Activated CD8-positive, alpha-beta T cell treated with anti-CD3 and anti-CD28 coated beads for 36 hours (primary cell): ENCODE results near the gene LIN37. TPM values are rescaled to one million over a fixed set of nuclear protein-coding genes. Genes with fewer than 3 reads are reported as not detected.

ENCODE experiments used
- ATAC-seq: fragments of 200-7000 bp; cut with Tn5 transposase; one replicate; pipeline ENCODE4 v1.10.0; 2021; ENCODE audit warnings: mild to moderate bottlenecking, moderate library complexity
- CTCF ChIA-PET: fragments of 350-600 bp; sonication (Branson Sonifier 250); formaldehyde crosslinking; loops from one replicate; lab custom pipeline; 2021; ENCODE audit warnings: antibody characterized with exemption; lab: Charles Lee
- POLR2A ChIA-PET: fragments of 350-600 bp; sonication (Branson Sonifier 250); formaldehyde crosslinking; loops from one replicate; lab custom pipeline; 2021; ENCODE audit warnings: antibody characterized with exemption; lab: Charles Lee
- DNase-seq: peaks from one replicate; pipeline ENCODE4 v3.0.0-alpha.2; 2020
- H3K27ac Mint-ChIP-seq: one replicate; pipeline ENCODE4 v1.8.0; 2021; ENCODE audit warnings: mild to moderate bottlenecking, mixed read lengths
- H3K27me3 Mint-ChIP-seq: one replicate; pipeline ENCODE4 v1.8.0; 2021; ENCODE audit warnings: mixed read lengths
- H3K36me3 Mint-ChIP-seq: one replicate; pipeline ENCODE4 v1.8.0; 2021; ENCODE audit warnings: low read depth, mixed read lengths
- H3K4me1 Mint-ChIP-seq: one replicate; pipeline ENCODE4 v1.8.0; 2021; ENCODE audit warnings: low read depth, mixed read lengths
- H3K4me3 Mint-ChIP-seq: one replicate; pipeline ENCODE4 v1.8.0; 2021; ENCODE audit warnings: mild to moderate bottlenecking, moderate library complexity, mixed read lengths
- H3K9me3 Mint-ChIP-seq: one replicate; pipeline ENCODE4 v1.8.0; 2021; ENCODE audit warnings: mixed read lengths
- intact Hi-C: fragments of 100-400 bp; cut with micrococcal nuclease; formaldehyde crosslinking; loops from one replicate; pipeline ENCODE4 v1.10.0; 2022
- total RNA-seq, 2 experiments: library from RNA; stranded (reverse); gene quantifications; one replicate each; pipeline ENCODE4 v1.2.3, GENCODE V29; 2021
- TF ChIP-seq, protein P1 (sequence below): fragments of 200-600 bp; IDR thresholded peaks from one replicate; pipeline ENCODE4 v1.8.0; 2022; ENCODE audit warnings: antibody characterized with exemption, mild to moderate bottlenecking

LIN37 gene
- total RNA-seq, 2 experiments from 2014 or later: 4.5 to 7.8 TPM

DNA sequence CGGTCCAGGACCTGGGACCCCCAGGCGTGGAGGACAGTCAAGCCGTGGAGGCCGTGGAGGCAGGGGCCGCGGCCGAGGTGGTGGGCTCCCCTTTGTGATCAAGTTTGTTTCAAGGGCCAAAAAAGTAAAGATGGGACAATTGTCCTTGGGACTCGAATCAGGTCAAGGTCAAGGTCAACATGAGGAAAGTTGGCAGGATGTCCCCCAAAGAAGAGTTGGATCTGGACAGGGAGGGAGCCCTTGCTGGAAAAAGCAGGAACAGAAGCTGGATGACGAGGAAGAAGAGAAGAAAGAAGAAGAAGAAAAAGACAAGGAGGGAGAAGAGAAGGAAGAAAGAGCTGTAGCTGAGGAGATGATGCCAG lies 28.2 kb upstream of the LIN37 start:
- Mint-ChIP-seq H3K4me3 (peak overlapping the region; percentile 94), H3K36me3 (peaks cover 82% of the 10 kb centered on the region), H3K27me3 (no peaks in the 10 kb centered on the region), H3K4me1 (peaks cover 29% of the 10 kb centered on the region), H3K9me3 (no peaks in the 10 kb centered on the region), H3K27ac (peak overlapping the region; percentile 80)
- TF ChIP-seq, protein P1, sequence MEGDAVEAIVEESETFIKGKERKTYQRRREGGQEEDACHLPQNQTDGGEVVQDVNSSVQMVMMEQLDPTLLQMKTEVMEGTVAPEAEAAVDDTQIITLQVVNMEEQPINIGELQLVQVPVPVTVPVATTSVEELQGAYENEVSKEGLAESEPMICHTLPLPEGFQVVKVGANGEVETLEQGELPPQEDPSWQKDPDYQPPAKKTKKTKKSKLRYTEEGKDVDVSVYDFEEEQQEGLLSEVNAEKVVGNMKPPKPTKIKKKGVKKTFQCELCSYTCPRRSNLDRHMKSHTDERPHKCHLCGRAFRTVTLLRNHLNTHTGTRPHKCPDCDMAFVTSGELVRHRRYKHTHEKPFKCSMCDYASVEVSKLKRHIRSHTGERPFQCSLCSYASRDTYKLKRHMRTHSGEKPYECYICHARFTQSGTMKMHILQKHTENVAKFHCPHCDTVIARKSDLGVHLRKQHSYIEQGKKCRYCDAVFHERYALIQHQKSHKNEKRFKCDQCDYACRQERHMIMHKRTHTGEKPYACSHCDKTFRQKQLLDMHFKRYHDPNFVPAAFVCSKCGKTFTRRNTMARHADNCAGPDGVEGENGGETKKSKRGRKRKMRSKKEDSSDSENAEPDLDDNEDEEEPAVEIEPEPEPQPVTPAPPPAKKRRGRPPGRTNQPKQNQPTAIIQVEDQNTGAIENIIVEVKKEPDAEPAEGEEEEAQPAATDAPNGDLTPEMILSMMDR: no peak
- DNase-seq (no peak), ATAC-seq (no peak)
- ChIA-PET CTCF (interaction anchor here (0.6 kb wide), 1 partner anchor 20 kb away, joined by 3 read pairs; no protein-coding TSS in a partner anchor), POLR2A (interaction anchor here (1.2 to 9.5 kb wide), 6 partner anchors 9 to 22 kb away, joined by 3 to 105 read pairs (median 33); partner anchors contain the start of gene IGFLR1)
- intact Hi-C loops: no loop called here

DNA sequence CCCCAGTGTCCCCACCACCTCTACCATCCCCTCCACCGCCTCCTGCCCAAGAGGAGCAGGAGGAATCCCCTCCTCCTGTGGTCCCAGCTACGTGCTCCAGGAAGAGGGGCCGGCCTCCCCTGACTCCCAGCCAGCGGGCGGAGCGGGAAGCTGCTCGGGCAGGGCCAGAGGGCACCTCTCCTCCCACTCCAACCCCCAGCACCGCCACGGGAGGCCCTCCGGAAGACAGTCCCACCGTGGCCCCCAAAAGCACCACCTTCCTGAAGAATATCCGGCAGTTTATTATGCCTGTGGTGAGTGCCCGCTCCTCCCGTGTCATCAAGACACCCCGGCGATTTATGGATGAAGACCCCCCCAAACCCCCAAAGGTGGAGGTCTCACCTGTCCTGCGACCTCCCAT lies 27.7 kb upstream of the LIN37 start:
- CTCF ChIA-PET: interaction anchor here (1.6 kb wide), 1 partner anchor 26 kb away, joined by 6 read pairs; no protein-coding TSS in a partner anchor
- POLR2A ChIA-PET: interaction anchor here (1.0 to 9.5 kb wide), 8 partner anchors 8 to 57 kb away, joined by 3 to 105 read pairs (median 8); partner anchors contain the start of genes IGFLR1, PSENEN and U2AF1L4
- DNase-seq: peak; percentile 26
- ATAC-seq: no peak
- Mint-ChIP-seq H3K27ac (no peak overlapping the region), H3K27me3 (no peaks in the 10 kb centered on the region), H3K36me3 (peaks cover 82% of the 10 kb centered on the region), H3K9me3 (no peaks in the 10 kb centered on the region), H3K4me3 (peak overlapping the region; percentile 2), H3K4me1 (peaks cover 29% of the 10 kb centered on the region)
- TF ChIP-seq, protein P1: no peak
- intact Hi-C loops: no loop called here

DNA sequence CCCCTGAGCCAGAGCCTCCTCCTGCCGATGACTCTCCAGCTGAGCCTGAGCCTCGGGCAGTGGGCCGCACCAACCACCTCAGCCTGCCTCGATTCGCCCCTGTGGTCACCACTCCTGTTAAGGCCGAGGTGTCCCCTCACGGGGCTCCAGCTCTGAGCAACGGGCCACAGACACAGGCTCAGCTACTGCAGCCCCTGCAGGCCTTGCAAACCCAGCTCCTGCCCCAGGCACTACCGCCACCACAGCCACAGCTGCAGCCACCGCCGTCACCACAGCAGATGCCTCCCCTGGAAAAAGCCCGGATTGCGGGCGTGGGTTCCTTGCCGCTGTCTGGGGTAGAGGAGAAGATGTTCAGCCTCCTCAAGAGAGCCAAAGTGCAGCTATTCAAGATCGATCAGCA lies 27.0 kb upstream of the LIN37 start:
- intact Hi-C loops: no loop called here
- ChIA-PET POLR2A (interaction anchor here (1.0 to 9.5 kb wide), 7 partner anchors 7 to 57 kb away, joined by 3 to 105 read pairs (median 11); partner anchors contain the start of genes IGFLR1, PSENEN and U2AF1L4), CTCF (interaction anchor here (1.6 kb wide), 1 partner anchor 27 kb away, joined by 6 read pairs; no protein-coding TSS in a partner anchor)
- H3K36me3 Mint-ChIP-seq: peaks cover 82% of the 10 kb centered on the region
- ATAC-seq (no peak), DNase-seq (peak; percentile 13)
- H3K4me3 Mint-ChIP-seq: peak overlapping the region; percentile 29
- TF ChIP-seq, protein P1: no peak
- H3K9me3 Mint-ChIP-seq: no peaks in the 10 kb centered on the region
- peaks cover 29% of the 10 kb centered on the region for H3K4me1 Mint-ChIP-seq
- peak overlapping the region; percentile 52 for H3K27ac Mint-ChIP-seq
- no peaks in the 10 kb centered on the region for H3K27me3 Mint-ChIP-seq

DNA sequence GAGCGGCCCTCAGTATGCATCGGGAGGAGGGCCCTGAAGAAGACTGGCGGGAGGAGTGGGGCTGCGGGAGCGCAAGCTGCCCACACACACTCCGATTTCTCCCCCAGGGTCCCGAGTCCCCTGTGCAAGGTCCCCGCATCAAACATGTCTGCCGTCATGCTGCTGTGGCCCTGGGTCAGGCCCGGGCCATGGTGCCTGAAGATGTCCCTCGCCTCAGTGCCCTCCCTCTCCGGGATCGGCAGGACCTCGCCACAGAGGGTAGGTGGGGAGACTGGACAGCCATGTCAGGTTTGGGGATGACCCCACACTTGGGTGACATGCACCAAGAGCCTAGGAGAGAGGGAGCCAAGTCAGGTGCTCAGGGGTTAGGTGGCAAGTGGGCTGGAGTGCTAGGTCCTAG lies 25.9 kb upstream of the LIN37 start:
- DNase-seq: no peak
- Mint-ChIP-seq H3K4me1 (peaks cover 29% of the 10 kb centered on the region), H3K36me3 (peaks cover 77% of the 10 kb centered on the region), H3K27ac (no peak overlapping the region), H3K27me3 (no peaks in the 10 kb centered on the region), H3K4me3 (no peak overlapping the region), H3K9me3 (no peaks in the 10 kb centered on the region)
- ATAC-seq: no peak
- CTCF ChIA-PET: interaction anchor here (1.6 kb wide), 1 partner anchor 28 kb away, joined by 6 read pairs; no protein-coding TSS in a partner anchor
- intact Hi-C loops: no loop called here
- TF ChIP-seq, protein P1: no peak
- POLR2A ChIA-PET: interaction anchor here (1.4 to 9.5 kb wide), 4 partner anchors 9 to 30 kb away, joined by 4 to 105 read pairs (median 60); partner anchors contain the start of gene IGFLR1

DNA sequence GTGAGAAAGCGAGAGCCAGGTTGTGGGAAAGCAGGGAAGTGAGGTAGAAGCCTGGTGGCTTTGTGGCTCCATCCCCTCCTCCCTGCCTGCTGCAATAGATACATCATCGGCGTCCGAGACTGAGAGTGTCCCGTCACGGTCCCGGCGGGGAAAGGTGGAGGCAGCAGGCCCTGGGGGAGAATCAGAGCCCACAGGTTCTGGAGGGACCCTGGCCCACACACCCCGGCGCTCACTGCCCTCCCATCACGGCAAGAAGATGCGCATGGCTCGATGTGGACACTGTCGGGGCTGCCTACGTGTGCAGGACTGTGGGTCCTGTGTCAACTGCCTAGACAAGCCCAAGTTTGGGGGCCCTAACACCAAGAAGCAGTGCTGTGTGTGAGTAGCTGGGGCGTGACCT lies 25.5 kb upstream of the LIN37 start:
- Mint-ChIP-seq H3K4me1 (peaks cover 29% of the 10 kb centered on the region), H3K27me3 (no peaks in the 10 kb centered on the region), H3K9me3 (no peaks in the 10 kb centered on the region), H3K27ac (no peak overlapping the region), H3K4me3 (no peak overlapping the region), H3K36me3 (peaks cover 78% of the 10 kb centered on the region)
- TF ChIP-seq, protein P1: no peak
- intact Hi-C loops: no loop called here
- ATAC-seq (no peak), DNase-seq (no peak)
- ChIA-PET CTCF (no interaction called here), POLR2A (interaction anchor here (0.9 to 9.5 kb wide), 7 partner anchors 9 to 45 kb away, joined by 4 to 105 read pairs (median 6); partner anchors contain the start of genes PSENEN and U2AF1L4)
